GM23248 (cell line): ENCODE data around the gene RBBP6.

Experiments
- EZH2 ChIP-seq: fragments of 200-600 bp; sonication (generic); IDR thresholded peaks from 2 replicates; pipeline ENCODE4 v1.6.1; 2018; ENCODE audit warnings: antibody characterized with exemption, mild to moderate bottlenecking; ENCODE audit not compliant: insufficient read depth, poor library complexity, severe bottlenecking
- EZH2phosphoT487 ChIP-seq: fragments of 200-600 bp; sonication (generic); IDR thresholded peaks from 2 replicates; pipeline ENCODE4 v1.6.1; 2018; ENCODE audit warnings: antibody characterized with exemption, moderate library complexity, mild to moderate bottlenecking, low read depth; ENCODE audit not compliant: insufficient read depth

DNA sequence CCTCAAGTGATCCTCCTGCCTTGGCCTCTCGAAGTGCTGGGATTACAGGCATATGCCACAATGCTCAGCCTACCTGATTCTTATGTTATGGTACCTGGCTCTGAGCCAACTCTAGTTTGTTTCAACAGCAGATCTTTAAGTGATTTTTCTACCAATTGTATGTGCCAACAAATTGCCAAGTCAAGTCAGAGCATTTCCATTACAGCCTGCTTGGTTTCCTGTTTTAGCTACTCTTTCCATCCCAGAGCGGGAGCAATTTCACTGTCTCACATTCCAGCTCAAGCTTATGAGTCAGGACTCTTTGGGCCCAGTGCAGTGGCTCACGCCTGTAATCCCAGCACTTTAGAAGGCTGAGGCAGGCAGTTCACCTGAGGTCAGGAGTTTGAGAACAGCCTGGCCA is 30.8 kb upstream of the RBBP6 start:
- TF ChIP-seq EZH2 (no peak), EZH2phosphoT487 (no peak)
